Measurements from ENCODE around the gene ZNF592.

The ZNF592 gene

GRCh38 chr15:84811151-84811550 is 62.8 kb downstream of the ZNF592 start:
- no peak for DNase-seq (ENCODE audit: low read depth, low spot score)

GRCh38 chr15:84811828-84812227 is 63.4 kb downstream of the ZNF592 start:
- DNase-seq (ENCODE audit: low read depth, low spot score), result no peak

GRCh38 chr15:84812842-84813241 is 64.5 kb downstream of the ZNF592 start:
- DNase-seq (ENCODE audit: low read depth, low spot score), result no peak

- no peak for DNase-seq (ENCODE audit: low read depth, low spot score)
These were observed 65.0 kb downstream of the ZNF592 start for GRCh38 chr15:84813435-84813834.

GRCh38 chr15:84813931-84814330 is 65.5 kb downstream of the ZNF592 start:
- no peak for DNase-seq (ENCODE audit: low read depth, low spot score)

- no peak for DNase-seq (ENCODE audit: low read depth, low spot score)
These were observed 66.5 kb downstream of the ZNF592 start for GRCh38 chr15:84814916-84815315.

- DNase-seq (ENCODE audit: low read depth, low spot score), result no peak
These were observed 68.5 kb downstream of the ZNF592 start, which contains the start of gene ALPK3 for GRCh38 chr15:84816694-84817465. Gene ALPK3 (plus strand): TSS chr15:84817356. CDS start chr15:84817453, 97 bp downstream.

GRCh38 chr15:84817466-84818081 is 69.2 kb downstream of the ZNF592 start:
- DNase-seq (ENCODE audit: low read depth, low spot score), result no peak

- DNase-seq (ENCODE audit: low read depth, low spot score), result no peak
These were observed 70.1 kb downstream of the ZNF592 start for GRCh38 chr15:84818261-84819131.

GRCh38 chr15:84819291-84819768 is 70.9 kb downstream of the ZNF592 start:
- DNase-seq (ENCODE audit: low read depth, low spot score), result no peak

- DNase-seq (ENCODE audit: low read depth, low spot score), result no peak
These were observed 71.4 kb downstream of the ZNF592 start for GRCh38 chr15:84819791-84820190.

- no peak for DNase-seq (ENCODE audit: low read depth, low spot score)
These were observed 73.2 kb downstream of the ZNF592 start for GRCh38 chr15:84821501-84822021.

GRCh38 chr15:84822653-84823281 is 74.4 kb downstream of the ZNF592 start:
- DNase-seq (ENCODE audit: low read depth, low spot score), result no peak

- no peak for DNase-seq (ENCODE audit: low read depth, low spot score)
These were observed 75.0 kb downstream of the ZNF592 start for GRCh38 chr15:84823282-84823878.

- DNase-seq (ENCODE audit: low read depth, low spot score), result no peak
These were observed 76.0 kb downstream of the ZNF592 start for GRCh38 chr15:84824260-84825007.

GRCh38 chr15:84826369-84826823 is 78.0 kb downstream of the ZNF592 start:
- DNase-seq (ENCODE audit: low read depth, low spot score), result no peak

GRCh38 chr15:84827246-84827645 is 78.9 kb downstream of the ZNF592 start:
- DNase-seq (ENCODE audit: low read depth, low spot score), result no peak

GRCh38 chr15:84828086-84828908 is 79.9 kb downstream of the ZNF592 start:
- no peak for DNase-seq (ENCODE audit: low read depth, low spot score)

- DNase-seq (ENCODE audit: low read depth, low spot score), result no peak
These were observed 81.0 kb downstream of the ZNF592 start for GRCh38 chr15:84829428-84829827.

All from activated naive CD8-positive, alpha-beta T cell treated with anti-CD3 and anti-CD28 coated beads, Interleukin-2, amount 50 U/mL, for 16 hours (primary cell).